Stomach (tissue), 4 donors: ENCODE data around the gene BCL2.

Experiments
- EP300 ChIP-seq: sonication (generic); formaldehyde crosslinking; IDR thresholded peaks from one replicate; pipeline ENCODE4 v1.6.1; 2017; ENCODE audit warnings: antibody characterized with exemption
- POLR2A ChIP-seq, 4 donors: fragments of 450-650 bp; IDR thresholded peaks; one replicate each; pipeline ENCODE4 v1.6.1; 2016; ENCODE audit warnings: antibody characterized with exemption in 4 of 4, control low read depth in 2 of 4, mild to moderate bottlenecking in 1 of 4, moderate library complexity in 1 of 4
- POLR2AphosphoS5 ChIP-seq, 3 donors: sonication (generic); formaldehyde crosslinking; IDR thresholded peaks; one replicate each; pipeline ENCODE4 v1.6.1; 2016; ENCODE audit warnings: antibody characterized with exemption in 3 of 3
- TF ChIP-seq, protein P1 (sequence below), 7 experiments: fragments of 450-650 bp in 4 of 7; fragments of 200-600 bp in 3 of 7; sonication (generic) in 3 of 7; IDR thresholded peaks; one replicate each; pipeline ENCODE4 v1.5.1; 2016 to 2019; ENCODE audit warnings: antibody characterized with exemption in 7 of 7, control low read depth in 2 of 7, mild to moderate bottlenecking in 1 of 7

- no peak for TF ChIP-seq POLR2A (IDR thresholded peaks at IDR 0.05)
- TF ChIP-seq, protein P1, sequence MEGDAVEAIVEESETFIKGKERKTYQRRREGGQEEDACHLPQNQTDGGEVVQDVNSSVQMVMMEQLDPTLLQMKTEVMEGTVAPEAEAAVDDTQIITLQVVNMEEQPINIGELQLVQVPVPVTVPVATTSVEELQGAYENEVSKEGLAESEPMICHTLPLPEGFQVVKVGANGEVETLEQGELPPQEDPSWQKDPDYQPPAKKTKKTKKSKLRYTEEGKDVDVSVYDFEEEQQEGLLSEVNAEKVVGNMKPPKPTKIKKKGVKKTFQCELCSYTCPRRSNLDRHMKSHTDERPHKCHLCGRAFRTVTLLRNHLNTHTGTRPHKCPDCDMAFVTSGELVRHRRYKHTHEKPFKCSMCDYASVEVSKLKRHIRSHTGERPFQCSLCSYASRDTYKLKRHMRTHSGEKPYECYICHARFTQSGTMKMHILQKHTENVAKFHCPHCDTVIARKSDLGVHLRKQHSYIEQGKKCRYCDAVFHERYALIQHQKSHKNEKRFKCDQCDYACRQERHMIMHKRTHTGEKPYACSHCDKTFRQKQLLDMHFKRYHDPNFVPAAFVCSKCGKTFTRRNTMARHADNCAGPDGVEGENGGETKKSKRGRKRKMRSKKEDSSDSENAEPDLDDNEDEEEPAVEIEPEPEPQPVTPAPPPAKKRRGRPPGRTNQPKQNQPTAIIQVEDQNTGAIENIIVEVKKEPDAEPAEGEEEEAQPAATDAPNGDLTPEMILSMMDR (IDR thresholded peaks at IDR 0.05), result no peak
- no peak for TF ChIP-seq POLR2AphosphoS5 (IDR thresholded peaks at IDR 0.05)
- TF ChIP-seq EP300, result no peak
Measured at GRCh38 chr18:63326011-63326410, 6.4 kb upstream of the BCL2 start.
